ENCODE data around the gene TMED8.
"Not testable (repeated sequence)": the region's sequence is repeated elsewhere in the genome, so short reads cannot be mapped to it uniquely, and the experiment has no call there.

TMED8 gene

GRCh38 chr14:77355811-77356210, 21.1 kb downstream of the TMED8 start:
- Histone ChIP-seq H3K4me3 (ENCODE audit: low read depth, low read length) (no peak overlapping the region), H3K36me3 (ENCODE audit: control insufficient read depth, insufficient read depth, low read length) (no peaks in the 10 kb centered on the region), H3K9me3 (ENCODE audit: control insufficient read depth, insufficient read depth, low read length) (no peaks in the 10 kb centered on the region), H3K4me1 (ENCODE audit: control insufficient read depth, insufficient read depth, low read length) (no peaks in the 10 kb centered on the region), H3K9ac (ENCODE audit: low read depth, low read length) (no peak overlapping the region), H3K27me3 (ENCODE audit: control insufficient read depth, insufficient read depth, low read length) (no peaks in the 10 kb centered on the region)

- no peaks in the 10 kb centered on the region for H3K27me3 ChIP-seq (ENCODE audit: control insufficient read depth, insufficient read depth, low read length)
- no peaks in the 10 kb centered on the region for H3K36me3 ChIP-seq (ENCODE audit: control insufficient read depth, insufficient read depth, low read length)
- H3K4me1 ChIP-seq (ENCODE audit: control insufficient read depth, insufficient read depth, low read length), result no peaks in the 10 kb centered on the region
- no peaks in the 10 kb centered on the region for H3K9me3 ChIP-seq (ENCODE audit: control insufficient read depth, insufficient read depth, low read length)
- no peak overlapping the region for H3K4me3 ChIP-seq (ENCODE audit: low read depth, low read length)
- no peak overlapping the region for H3K9ac ChIP-seq (ENCODE audit: low read depth, low read length)
Measured at GRCh38 chr14:77353469-77354141, 23.3 kb downstream of the TMED8 start.

GRCh38 chr14:77347751-77348150, 29.1 kb downstream of the TMED8 start:
- Histone ChIP-seq H3K36me3 (ENCODE audit: control insufficient read depth, insufficient read depth, low read length) (no peaks in the 10 kb centered on the region), H3K27me3 (ENCODE audit: control insufficient read depth, insufficient read depth, low read length) (no peaks in the 10 kb centered on the region), H3K9ac (ENCODE audit: low read depth, low read length) (no peak overlapping the region), H3K4me3 (ENCODE audit: low read depth, low read length) (no peak overlapping the region), H3K9me3 (ENCODE audit: control insufficient read depth, insufficient read depth, low read length) (no peaks in the 10 kb centered on the region), H3K4me1 (ENCODE audit: control insufficient read depth, insufficient read depth, low read length) (peaks cover 7% of the 10 kb centered on the region)

- Histone ChIP-seq H3K9ac (ENCODE audit: low read depth, low read length) (no peak overlapping the region), H3K9me3 (ENCODE audit: control insufficient read depth, insufficient read depth, low read length) (no peaks in the 10 kb centered on the region), H3K4me3 (ENCODE audit: low read depth, low read length) (no peak overlapping the region), H3K27me3 (ENCODE audit: control insufficient read depth, insufficient read depth, low read length) (no peaks in the 10 kb centered on the region), H3K36me3 (ENCODE audit: control insufficient read depth, insufficient read depth, low read length) (no peaks in the 10 kb centered on the region), H3K4me1 (ENCODE audit: control insufficient read depth, insufficient read depth, low read length) (peaks cover 7% of the 10 kb centered on the region)
Measured at GRCh38 chr14:77346495-77346894, 30.4 kb downstream of the TMED8 start.

- no peak overlapping the region for H3K9ac ChIP-seq (ENCODE audit: low read depth, low read length)
- H3K4me3 ChIP-seq (ENCODE audit: low read depth, low read length), result no peak overlapping the region
- no peaks in the 10 kb centered on the region for H3K27me3 ChIP-seq (ENCODE audit: control insufficient read depth, insufficient read depth, low read length)
- no peaks in the 10 kb centered on the region for H3K9me3 ChIP-seq (ENCODE audit: control insufficient read depth, insufficient read depth, low read length)
- peaks cover 18% of the 10 kb centered on the region for H3K4me1 ChIP-seq (ENCODE audit: control insufficient read depth, insufficient read depth, low read length)
- no peaks in the 10 kb centered on the region for H3K36me3 ChIP-seq (ENCODE audit: control insufficient read depth, insufficient read depth, low read length)
Measured at GRCh38 chr14:77344377-77344996, 32.4 kb downstream of the TMED8 start.

- Histone ChIP-seq H3K36me3 (ENCODE audit: control insufficient read depth, insufficient read depth, low read length) (no peaks in the 10 kb centered on the region), H3K4me1 (ENCODE audit: control insufficient read depth, insufficient read depth, low read length) (peaks cover 27% of the 10 kb centered on the region), H3K27me3 (ENCODE audit: control insufficient read depth, insufficient read depth, low read length) (no peaks in the 10 kb centered on the region), H3K4me3 (ENCODE audit: low read depth, low read length) (no peak overlapping the region), H3K9me3 (ENCODE audit: control insufficient read depth, insufficient read depth, low read length) (no peaks in the 10 kb centered on the region), H3K9ac (ENCODE audit: low read depth, low read length) (no peak overlapping the region)
Measured at GRCh38 chr14:77343662-77344061, 33.2 kb downstream of the TMED8 start.

- Histone ChIP-seq H3K27me3 (ENCODE audit: control insufficient read depth, insufficient read depth, low read length) (no peaks in the 10 kb centered on the region), H3K36me3 (ENCODE audit: control insufficient read depth, insufficient read depth, low read length) (no peaks in the 10 kb centered on the region), H3K4me1 (ENCODE audit: control insufficient read depth, insufficient read depth, low read length) (peaks cover 33% of the 10 kb centered on the region), H3K4me3 (ENCODE audit: low read depth, low read length) (no peak overlapping the region), H3K9me3 (ENCODE audit: control insufficient read depth, insufficient read depth, low read length) (no peaks in the 10 kb centered on the region), H3K9ac (ENCODE audit: low read depth, low read length) (no peak overlapping the region)
Measured at GRCh38 chr14:77342726-77343397, 34.0 kb downstream of the TMED8 start.

GRCh38 chr14:77340389-77340788, 36.5 kb downstream of the TMED8 start:
- H3K27me3 ChIP-seq (ENCODE audit: control insufficient read depth, insufficient read depth, low read length), result no peaks in the 10 kb centered on the region
- no peaks in the 10 kb centered on the region for H3K36me3 ChIP-seq (ENCODE audit: control insufficient read depth, insufficient read depth, low read length)
- H3K4me3 ChIP-seq (ENCODE audit: low read depth, low read length), result no peak overlapping the region
- no peak overlapping the region for H3K9ac ChIP-seq (ENCODE audit: low read depth, low read length)
- no peaks in the 10 kb centered on the region for H3K9me3 ChIP-seq (ENCODE audit: control insufficient read depth, insufficient read depth, low read length)
- peaks cover 50% of the 10 kb centered on the region for H3K4me1 ChIP-seq (ENCODE audit: control insufficient read depth, insufficient read depth, low read length)

- Histone ChIP-seq H3K9me3 (ENCODE audit: control insufficient read depth, insufficient read depth, low read length) (no peaks in the 10 kb centered on the region), H3K36me3 (ENCODE audit: control insufficient read depth, insufficient read depth, low read length) (no peaks in the 10 kb centered on the region), H3K4me3 (ENCODE audit: low read depth, low read length) (no peak overlapping the region), H3K4me1 (ENCODE audit: control insufficient read depth, insufficient read depth, low read length) (peaks cover 49% of the 10 kb centered on the region), H3K9ac (ENCODE audit: low read depth, low read length) (no peak overlapping the region), H3K27me3 (ENCODE audit: control insufficient read depth, insufficient read depth, low read length) (no peaks in the 10 kb centered on the region)
Measured at GRCh38 chr14:77339407-77339806, 37.5 kb downstream of the TMED8 start.

- no peaks in the 10 kb centered on the region for H3K9me3 ChIP-seq (ENCODE audit: control insufficient read depth, insufficient read depth, low read length)
- no peaks in the 10 kb centered on the region for H3K36me3 ChIP-seq (ENCODE audit: control insufficient read depth, insufficient read depth, low read length)
- peak overlapping the region; percentile 12 for H3K4me3 ChIP-seq (ENCODE audit: low read depth, low read length)
- H3K4me1 ChIP-seq (ENCODE audit: control insufficient read depth, insufficient read depth, low read length), result peaks cover 43% of the 10 kb centered on the region
- no peak overlapping the region for H3K9ac ChIP-seq (ENCODE audit: low read depth, low read length)
- no peaks in the 10 kb centered on the region for H3K27me3 ChIP-seq (ENCODE audit: control insufficient read depth, insufficient read depth, low read length)
Measured at GRCh38 chr14:77338302-77338701, 38.6 kb downstream of the TMED8 start.

- H3K4me3 ChIP-seq (ENCODE audit: low read depth, low read length), result peak overlapping the region; percentile 12
- no peaks in the 10 kb centered on the region for H3K27me3 ChIP-seq (ENCODE audit: control insufficient read depth, insufficient read depth, low read length)
- peak overlapping the region; percentile 39 for H3K9ac ChIP-seq (ENCODE audit: low read depth, low read length)
- H3K9me3 ChIP-seq (ENCODE audit: control insufficient read depth, insufficient read depth, low read length), result no peaks in the 10 kb centered on the region
- no peaks in the 10 kb centered on the region for H3K36me3 ChIP-seq (ENCODE audit: control insufficient read depth, insufficient read depth, low read length)
- H3K4me1 ChIP-seq (ENCODE audit: control insufficient read depth, insufficient read depth, low read length), result peaks cover 43% of the 10 kb centered on the region
Measured at GRCh38 chr14:77337880-77338279, 39.0 kb downstream of the TMED8 start.

GRCh38 chr14:77337255-77337654, 39.6 kb downstream of the TMED8 start:
- H3K9me3 ChIP-seq (ENCODE audit: control insufficient read depth, insufficient read depth, low read length); H3K36me3 ChIP-seq (ENCODE audit: control insufficient read depth, insufficient read depth, low read length); H3K4me3 ChIP-seq (ENCODE audit: low read depth, low read length); H3K27me3 ChIP-seq (ENCODE audit: control insufficient read depth, insufficient read depth, low read length): not testable (repeated sequence)
- Histone ChIP-seq H3K4me1 (ENCODE audit: control insufficient read depth, insufficient read depth, low read length) (peaks cover 43% of the 10 kb centered on the region), H3K9ac (ENCODE audit: low read depth, low read length) (peak overlapping the region; percentile 28)
